Activated effector memory CD4-positive, alpha-beta T cell treated with Interleukin-2 at 50 U/mL for 16 hours (primary cell): ENCODE measurements around the gene DNAJC6.

Experiments used
- DNase-seq: peaks from one replicate; pipeline ENCODE4 v3.0.0-alpha.2; 2020

The DNAJC6 gene

GRCh38 chr1:65297706-65298105, 11.6 kb upstream of the DNAJC6 start:
- DNase-seq = no peak

GRCh38 chr1:65299328-65299727, 10.0 kb upstream of the DNAJC6 start:
- no peak for DNase-seq

GRCh38 chr1:65308781-65309303, 501 bp upstream of the DNAJC6 start:
- no peak for DNase-seq

GRCh38 chr1:65310078-65310587, 790 bp downstream of the DNAJC6 start:
- DNase-seq = no peak

- DNase-seq = no peak
Observed at GRCh38 chr1:65311760-65312159, 2.4 kb downstream of the DNAJC6 start.

GRCh38 chr1:65316233-65316632, 6.9 kb downstream of the DNAJC6 start:
- no peak for DNase-seq

GRCh38 chr1:65317866-65318653, 8.7 kb downstream of the DNAJC6 start:
- DNase-seq = no peak

GRCh38 chr1:65319141-65319540, 9.8 kb downstream of the DNAJC6 start:
- no peak for DNase-seq

GRCh38 chr1:65319754-65320153, 10.4 kb downstream of the DNAJC6 start:
- DNase-seq = no peak

- no peak for DNase-seq
Observed at GRCh38 chr1:65321879-65322278, 12.5 kb downstream of the DNAJC6 start.

GRCh38 chr1:65323246-65323645, 13.9 kb downstream of the DNAJC6 start:
- DNase-seq = no peak

- DNase-seq = no peak
Observed at GRCh38 chr1:65330021-65330420, 20.7 kb downstream of the DNAJC6 start.

GRCh38 chr1:65330822-65331221, 21.5 kb downstream of the DNAJC6 start:
- DNase-seq = no peak

GRCh38 chr1:65332821-65333220, 23.5 kb downstream of the DNAJC6 start:
- no peak for DNase-seq

- no peak for DNase-seq
Observed at GRCh38 chr1:65334081-65334480, 24.7 kb downstream of the DNAJC6 start.

GRCh38 chr1:65339866-65340468, 30.6 kb downstream of the DNAJC6 start:
- no peak for DNase-seq

GRCh38 chr1:65341381-65341780, 32.0 kb downstream of the DNAJC6 start:
- no peak for DNase-seq

GRCh38 chr1:65343286-65343685, 33.9 kb downstream of the DNAJC6 start:
- DNase-seq = no peak

- DNase-seq = no peak
Observed at GRCh38 chr1:65344171-65344814, 35.0 kb downstream of the DNAJC6 start.

- no peak for DNase-seq
Observed at GRCh38 chr1:65346190-65346589, 36.8 kb downstream of the DNAJC6 start.

- DNase-seq = no peak
Observed at GRCh38 chr1:65355031-65355712, 45.8 kb downstream of the DNAJC6 start.

- no peak for DNase-seq
Observed at GRCh38 chr1:65357291-65357960, 48.1 kb downstream of the DNAJC6 start.

GRCh38 chr1:65359888-65360287, 50.5 kb downstream of the DNAJC6 start:
- DNase-seq = no peak
